ENCODE data around the gene CCDC102B.

Gene CCDC102B

GRCh38 chr18:68948622-68949021 is 150.7 kb downstream of the CCDC102B start:
- peaks cover 14% of the 10 kb centered on the region for H3K4me1 ChIP-seq (ENCODE audit: insufficient read depth, low read length)
- no peaks in the 10 kb centered on the region for H3K27me3 ChIP-seq (ENCODE audit: insufficient read depth, low read length)
- no peaks in the 10 kb centered on the region for H3K36me3 ChIP-seq (ENCODE audit: insufficient read depth, low read depth, low read length)
- H3K9ac ChIP-seq (ENCODE audit: low read depth, low read length) = no peak overlapping the region
- no peak overlapping the region for H3K27ac ChIP-seq (ENCODE audit: low read length)
- no peaks in the 10 kb centered on the region for H3K9me3 ChIP-seq (ENCODE audit: insufficient read depth, low read depth, low read length)
- no peak overlapping the region for H3K4me3 ChIP-seq (ENCODE audit: low read length)

- H3K36me3 ChIP-seq (ENCODE audit: insufficient read depth, low read depth, low read length) = no peaks in the 10 kb centered on the region
- H3K27ac ChIP-seq (ENCODE audit: low read length) = no peak overlapping the region
- H3K4me1 ChIP-seq (ENCODE audit: insufficient read depth, low read length) = 0 out of 2 replicates have a peak, but pooled peaks cover 3% of the 10 kb centered on the region
- no peaks in the 10 kb centered on the region for H3K9me3 ChIP-seq (ENCODE audit: insufficient read depth, low read depth, low read length)
- no peak overlapping the region for H3K4me3 ChIP-seq (ENCODE audit: low read length)
- no peak overlapping the region for H3K9ac ChIP-seq (ENCODE audit: low read depth, low read length)
- H3K27me3 ChIP-seq (ENCODE audit: insufficient read depth, low read length) = no peaks in the 10 kb centered on the region
These were observed 156.9 kb downstream of the CCDC102B start for GRCh38 chr18:68954738-68955137.

DNA sequence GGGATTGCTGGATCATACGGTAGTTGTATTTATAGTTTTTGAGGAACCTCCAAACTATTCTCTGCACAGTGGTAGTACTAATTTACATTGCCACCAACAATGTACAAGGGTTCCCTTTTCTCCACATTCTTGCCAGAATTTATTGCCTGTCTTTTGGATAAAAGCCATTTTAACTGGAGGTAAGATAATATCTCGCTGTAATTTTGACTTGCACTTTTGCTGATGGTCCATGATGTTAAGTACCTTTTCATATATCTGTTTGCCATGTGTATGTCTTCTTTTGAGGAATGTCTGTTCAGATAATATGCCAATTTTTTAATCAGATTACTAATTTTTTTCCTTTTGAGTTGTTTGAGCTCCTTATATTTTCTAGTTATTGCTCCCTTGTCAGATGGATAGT is 158.8 kb downstream of the CCDC102B start:
- Histone ChIP-seq H3K4me3 (ENCODE audit: low read length) (no peak overlapping the region), H3K36me3 (ENCODE audit: insufficient read depth, low read depth, low read length) (no peaks in the 10 kb centered on the region), H3K27ac (ENCODE audit: low read length) (no peak overlapping the region), H3K9me3 (ENCODE audit: insufficient read depth, low read depth, low read length) (no peaks in the 10 kb centered on the region), H3K27me3 (ENCODE audit: insufficient read depth, low read length) (no peaks in the 10 kb centered on the region), H3K4me1 (ENCODE audit: insufficient read depth, low read length) (0 out of 2 replicates have a peak, but pooled peaks cover 3% of the 10 kb centered on the region), H3K9ac (ENCODE audit: low read depth, low read length) (no peak overlapping the region)

- no peak overlapping the region for H3K9ac ChIP-seq (ENCODE audit: low read depth, low read length)
- H3K36me3 ChIP-seq (ENCODE audit: insufficient read depth, low read depth, low read length) = no peaks in the 10 kb centered on the region
- H3K9me3 ChIP-seq (ENCODE audit: insufficient read depth, low read depth, low read length) = no peaks in the 10 kb centered on the region
- H3K4me1 ChIP-seq (ENCODE audit: insufficient read depth, low read length) = 0 out of 2 replicates have a peak, but pooled peaks cover 3% of the 10 kb centered on the region
- H3K4me3 ChIP-seq (ENCODE audit: low read length) = no peak overlapping the region
- H3K27ac ChIP-seq (ENCODE audit: low read length) = no peak overlapping the region
- no peaks in the 10 kb centered on the region for H3K27me3 ChIP-seq (ENCODE audit: insufficient read depth, low read length)
These were observed 162.5 kb downstream of the CCDC102B start for GRCh38 chr18:68960355-68960754.

DNA sequence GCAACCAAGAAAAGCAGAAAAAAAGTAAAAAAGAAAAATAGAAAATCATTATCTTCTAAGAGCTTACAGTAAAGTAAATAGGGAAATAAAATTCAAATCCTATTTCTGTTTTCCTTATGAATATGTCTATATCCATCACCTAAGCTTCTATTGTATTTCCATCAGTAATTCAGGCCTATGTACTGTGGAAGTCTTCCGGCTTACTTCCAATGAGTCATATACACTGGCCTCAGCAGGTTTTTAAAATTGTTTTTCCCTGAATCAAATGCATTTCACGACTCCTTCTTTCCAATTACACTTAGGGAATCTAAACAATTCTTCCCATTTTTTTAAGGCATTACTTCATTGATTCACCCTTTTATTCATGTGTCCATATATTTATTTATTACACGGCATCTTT is 164.7 kb downstream of the CCDC102B start:
- 0 out of 2 replicates have a peak, but pooled peaks cover 3% of the 10 kb centered on the region for H3K4me1 ChIP-seq (ENCODE audit: insufficient read depth, low read length)
- no peak overlapping the region for H3K4me3 ChIP-seq (ENCODE audit: low read length)
- H3K9me3 ChIP-seq (ENCODE audit: insufficient read depth, low read depth, low read length) = no peaks in the 10 kb centered on the region
- H3K9ac ChIP-seq (ENCODE audit: low read depth, low read length) = no peak overlapping the region
- no peak overlapping the region for H3K27ac ChIP-seq (ENCODE audit: low read length)
- no peaks in the 10 kb centered on the region for H3K36me3 ChIP-seq (ENCODE audit: insufficient read depth, low read depth, low read length)
- H3K27me3 ChIP-seq (ENCODE audit: insufficient read depth, low read length) = no peaks in the 10 kb centered on the region

GRCh38 chr18:68965817-68966216 is 167.9 kb downstream of the CCDC102B start:
- Histone ChIP-seq H3K4me1 (ENCODE audit: insufficient read depth, low read length) (0 out of 2 replicates have a peak, but pooled peaks cover 3% of the 10 kb centered on the region), H3K9ac (ENCODE audit: low read depth, low read length) (no peak overlapping the region), H3K4me3 (ENCODE audit: low read length) (no peak overlapping the region), H3K9me3 (ENCODE audit: insufficient read depth, low read depth, low read length) (no peaks in the 10 kb centered on the region), H3K27me3 (ENCODE audit: insufficient read depth, low read length) (no peaks in the 10 kb centered on the region), H3K27ac (ENCODE audit: low read length) (no peak overlapping the region), H3K36me3 (ENCODE audit: insufficient read depth, low read depth, low read length) (no peaks in the 10 kb centered on the region)

DNA sequence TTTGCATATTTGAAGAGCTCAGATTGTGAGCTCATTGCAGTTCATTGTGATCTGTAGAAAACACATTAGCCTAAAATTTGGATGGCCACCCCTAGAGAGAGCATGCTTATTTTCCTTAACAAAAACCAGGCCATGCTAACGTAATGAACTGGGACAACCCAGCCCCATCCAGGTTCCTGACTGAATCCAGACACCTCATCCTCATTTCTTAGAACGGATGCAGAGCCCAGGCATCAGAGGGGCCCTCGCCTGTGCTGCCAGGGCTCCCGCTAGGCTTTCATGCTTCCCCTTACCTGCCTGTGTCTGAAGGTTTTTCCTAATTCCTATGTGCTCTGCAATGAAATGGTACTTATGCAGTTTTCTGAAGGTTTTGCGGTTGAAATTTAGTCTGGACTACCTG is 171.1 kb downstream of the CCDC102B start:
- Histone ChIP-seq H3K27me3 (ENCODE audit: insufficient read depth, low read length) (no peaks in the 10 kb centered on the region), H3K9me3 (ENCODE audit: insufficient read depth, low read depth, low read length) (no peaks in the 10 kb centered on the region), H3K9ac (ENCODE audit: low read depth, low read length) (no peak overlapping the region), H3K4me3 (ENCODE audit: low read length) (no peak overlapping the region), H3K4me1 (ENCODE audit: insufficient read depth, low read length) (0 out of 2 replicates have a peak, but pooled peaks cover 3% of the 10 kb centered on the region), H3K27ac (ENCODE audit: low read length) (no peak overlapping the region), H3K36me3 (ENCODE audit: insufficient read depth, low read depth, low read length) (no peaks in the 10 kb centered on the region)

GRCh38 chr18:68972176-68972575 is 174.3 kb downstream of the CCDC102B start:
- Histone ChIP-seq H3K4me3 (ENCODE audit: low read length) (no peak overlapping the region), H3K27ac (ENCODE audit: low read length) (no peak overlapping the region), H3K4me1 (ENCODE audit: insufficient read depth, low read length) (no peaks in the 10 kb centered on the region), H3K27me3 (ENCODE audit: insufficient read depth, low read length) (no peaks in the 10 kb centered on the region), H3K9ac (ENCODE audit: low read depth, low read length) (no peak overlapping the region), H3K36me3 (ENCODE audit: insufficient read depth, low read depth, low read length) (no peaks in the 10 kb centered on the region), H3K9me3 (ENCODE audit: insufficient read depth, low read depth, low read length) (no peaks in the 10 kb centered on the region)

DNA sequence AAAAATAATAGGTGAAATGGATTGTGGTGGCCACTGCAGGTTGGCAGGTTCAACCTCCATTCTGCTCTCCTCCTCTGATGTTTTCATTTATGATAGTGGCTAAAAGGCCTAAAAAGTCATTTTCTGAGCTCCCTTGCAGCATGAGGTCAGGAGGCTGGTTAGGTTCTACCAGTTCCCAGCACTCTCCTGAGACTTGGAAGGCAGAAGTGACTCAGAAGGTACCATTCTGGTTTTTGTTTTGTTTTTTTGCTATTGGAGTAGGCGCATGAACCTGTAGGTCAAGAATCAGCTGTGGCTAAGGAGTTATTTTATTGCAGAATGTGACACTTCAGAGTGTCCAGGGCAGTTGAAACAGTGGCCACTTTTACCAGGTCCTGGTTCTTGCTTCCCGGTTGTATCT is 181.9 kb downstream of the CCDC102B start:
- H3K9me3 ChIP-seq (ENCODE audit: insufficient read depth, low read depth, low read length) = no peaks in the 10 kb centered on the region

DNA sequence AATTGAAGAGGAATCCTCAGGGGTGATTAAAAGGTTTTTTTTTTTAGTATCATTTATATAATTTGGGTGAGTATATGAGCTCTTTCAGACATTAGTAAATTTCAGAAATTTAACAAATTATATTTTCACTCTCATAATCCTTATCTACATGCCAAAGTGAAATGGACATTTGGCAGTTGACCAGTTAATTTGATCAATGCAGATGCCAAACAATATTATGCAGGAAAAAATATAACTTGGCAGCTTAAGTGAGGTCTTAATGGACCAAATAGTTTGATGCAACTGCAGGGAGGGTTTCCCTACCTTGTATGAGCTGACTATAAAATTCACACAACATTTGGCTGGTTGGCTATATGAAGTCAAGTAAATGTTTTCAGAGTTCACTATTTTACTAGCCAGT is 185.2 kb downstream of the CCDC102B start:
- H3K9ac ChIP-seq (ENCODE audit: low read depth, low read length) = no peak overlapping the region
- H3K9me3 ChIP-seq (ENCODE audit: insufficient read depth, low read depth, low read length) = no peaks in the 10 kb centered on the region
- H3K4me3 ChIP-seq (ENCODE audit: low read length) = no peak overlapping the region
- H3K27ac ChIP-seq (ENCODE audit: low read length) = no peak overlapping the region
- H3K4me1 ChIP-seq (ENCODE audit: insufficient read depth, low read length) = no peaks in the 10 kb centered on the region
- no peaks in the 10 kb centered on the region for H3K27me3 ChIP-seq (ENCODE audit: insufficient read depth, low read length)
- H3K36me3 ChIP-seq (ENCODE audit: insufficient read depth, low read depth, low read length) = no peaks in the 10 kb centered on the region

More for the DNA sequence above, 181.9 kb downstream of the CCDC102B start:
- H3K4me3 ChIP-seq (ENCODE audit: low read length) = no peak overlapping the region
- no peaks in the 10 kb centered on the region for H3K36me3 ChIP-seq (ENCODE audit: insufficient read depth, low read depth, low read length)
- H3K4me1 ChIP-seq (ENCODE audit: insufficient read depth, low read length) = no peaks in the 10 kb centered on the region
- no peak overlapping the region for H3K27ac ChIP-seq (ENCODE audit: low read length)
- H3K9ac ChIP-seq (ENCODE audit: low read depth, low read length) = no peak overlapping the region
- no peaks in the 10 kb centered on the region for H3K27me3 ChIP-seq (ENCODE audit: insufficient read depth, low read length)

GRCh38 chr18:68984342-68984741 is 186.5 kb downstream of the CCDC102B start:
- Histone ChIP-seq H3K9ac (ENCODE audit: low read depth, low read length) (no peak overlapping the region), H3K4me1 (ENCODE audit: insufficient read depth, low read length) (no peaks in the 10 kb centered on the region)

GRCh38 chr18:68985172-68985820 is 187.4 kb downstream of the CCDC102B start:
- Histone ChIP-seq H3K9ac (ENCODE audit: low read depth, low read length) (no peak overlapping the region), H3K4me1 (ENCODE audit: insufficient read depth, low read length) (no peaks in the 10 kb centered on the region), H3K36me3 (ENCODE audit: insufficient read depth, low read depth, low read length) (no peaks in the 10 kb centered on the region), H3K9me3 (ENCODE audit: insufficient read depth, low read depth, low read length) (no peaks in the 10 kb centered on the region), H3K4me3 (ENCODE audit: low read length) (no peak overlapping the region), H3K27me3 (ENCODE audit: insufficient read depth, low read length) (no peaks in the 10 kb centered on the region), H3K27ac (ENCODE audit: low read length) (no peak overlapping the region)

More at GRCh38 chr18:68984342-68984741, 186.5 kb downstream of the CCDC102B start:
- Histone ChIP-seq H3K9me3 (ENCODE audit: insufficient read depth, low read depth, low read length) (no peaks in the 10 kb centered on the region), H3K4me3 (ENCODE audit: low read length) (no peak overlapping the region), H3K36me3 (ENCODE audit: insufficient read depth, low read depth, low read length) (no peaks in the 10 kb centered on the region), H3K27ac (ENCODE audit: low read length) (no peak overlapping the region), H3K27me3 (ENCODE audit: insufficient read depth, low read length) (no peaks in the 10 kb centered on the region)

Measured in iPS-20b (cell line).